T-helper 2 cell treated with Interferon-gamma antibody and Interleukin-4, amounts not matched to agents 5 μg/mL and 100 μg/mL, for 36 hours (primary cell): ENCODE data around the gene BCAS4.
"Not testable (repeated sequence)": the region's sequence is repeated elsewhere in the genome, so short reads cannot be mapped to it uniquely, and the experiment has no call there.

Source experiments
- DNase-seq: peaks from one replicate; pipeline ENCODE4 v3.0.0; 2021; ENCODE audit warnings: low spot score
- H3K27ac Mint-ChIP-seq: one replicate; pipeline ENCODE4 v1.8.0; 2021; ENCODE audit warnings: mild to moderate bottlenecking, mixed read lengths
- H3K27me3 Mint-ChIP-seq: one replicate; pipeline ENCODE4 v1.8.0; 2021; ENCODE audit warnings: low read depth, mixed read lengths
- H3K36me3 Mint-ChIP-seq: one replicate; pipeline ENCODE4 v1.8.0; 2021; ENCODE audit warnings: low read depth, mixed read lengths
- H3K4me1 Mint-ChIP-seq: one replicate; pipeline ENCODE4 v1.8.0; 2021; ENCODE audit warnings: low read depth, mixed read lengths
- H3K4me3 Mint-ChIP-seq: one replicate; pipeline ENCODE4 v1.8.0; 2022; ENCODE audit warnings: mild to moderate bottlenecking, moderate library complexity, mixed read lengths
- H3K9me3 Mint-ChIP-seq: one replicate; pipeline ENCODE4 v1.8.0; 2021; ENCODE audit warnings: mixed read lengths

Gene BCAS4

GRCh38 chr20:50799176-50799889, 4.5 kb downstream of the BCAS4 start:
- no peak overlapping the region for H3K4me3 Mint-ChIP-seq

GRCh38 chr20:50799890-50800550, 5.2 kb downstream of the BCAS4 start:
- Mint-ChIP-seq H3K27me3 (no peaks in the 10 kb centered on the region), H3K4me1 (peaks cover 12% of the 10 kb centered on the region), H3K27ac (no peak overlapping the region), H3K36me3 (no peaks in the 10 kb centered on the region), H3K9me3 (no peaks in the 10 kb centered on the region), H3K4me3 (no peak overlapping the region)
- DNase-seq, result no peak

More at GRCh38 chr20:50799176-50799889, 4.5 kb downstream of the BCAS4 start:
- Mint-ChIP-seq H3K27me3 (no peaks in the 10 kb centered on the region), H3K9me3 (no peaks in the 10 kb centered on the region), H3K27ac (no peak overlapping the region), H3K36me3 (no peaks in the 10 kb centered on the region), H3K4me1 (peaks cover 5% of the 10 kb centered on the region)
- no peak for DNase-seq

- not testable (repeated sequence) for H3K36me3 Mint-ChIP-seq, H3K27me3 Mint-ChIP-seq, H3K9me3 Mint-ChIP-seq, DNase-seq, H3K27ac Mint-ChIP-seq, H3K4me3 Mint-ChIP-seq
- peaks cover 13% of the 10 kb centered on the region for H3K4me1 Mint-ChIP-seq
Measured at GRCh38 chr20:50800986-50801746, 6.3 kb downstream of the BCAS4 start.

GRCh38 chr20:50801747-50802125, 6.9 kb downstream of the BCAS4 start:
- no peak overlapping the region for H3K27ac Mint-ChIP-seq
- no peak for DNase-seq
- no peaks in the 10 kb centered on the region for H3K27me3 Mint-ChIP-seq
- peaks cover 15% of the 10 kb centered on the region for H3K4me1 Mint-ChIP-seq
- H3K9me3 Mint-ChIP-seq, result no peaks in the 10 kb centered on the region
- H3K4me3 Mint-ChIP-seq, result no peak overlapping the region
- no peaks in the 10 kb centered on the region for H3K36me3 Mint-ChIP-seq

GRCh38 chr20:50802289-50802688, 7.4 kb downstream of the BCAS4 start:
- Mint-ChIP-seq H3K4me1 (peaks cover 15% of the 10 kb centered on the region), H3K4me3 (no peak overlapping the region), H3K27me3 (no peaks in the 10 kb centered on the region), H3K9me3 (no peaks in the 10 kb centered on the region), H3K27ac (no peak overlapping the region), H3K36me3 (no peaks in the 10 kb centered on the region)
- DNase-seq, result no peak

- H3K27ac Mint-ChIP-seq, result peak overlapping the region; percentile 89
- DNase-seq, result no peak
- peaks cover 21% of the 10 kb centered on the region for H3K4me1 Mint-ChIP-seq
- no peaks in the 10 kb centered on the region for H3K27me3 Mint-ChIP-seq
- H3K9me3 Mint-ChIP-seq, result no peaks in the 10 kb centered on the region
- peak overlapping the region; percentile 54 for H3K4me3 Mint-ChIP-seq
- H3K36me3 Mint-ChIP-seq, result no peaks in the 10 kb centered on the region
Measured at GRCh38 chr20:50804437-50805348, 9.8 kb downstream of the BCAS4 start.

GRCh38 chr20:50805349-50805684, 10.5 kb downstream of the BCAS4 start:
- Mint-ChIP-seq H3K9me3 (no peaks in the 10 kb centered on the region), H3K27ac (peak overlapping the region; percentile 89), H3K36me3 (no peaks in the 10 kb centered on the region), H3K4me3 (peak overlapping the region; percentile 54), H3K27me3 (no peaks in the 10 kb centered on the region), H3K4me1 (peaks cover 21% of the 10 kb centered on the region)
- no peak for DNase-seq

GRCh38 chr20:50806126-50806768, 11.4 kb downstream of the BCAS4 start:
- DNase-seq, result no peak
- Mint-ChIP-seq H3K9me3 (no peaks in the 10 kb centered on the region), H3K27me3 (no peaks in the 10 kb centered on the region), H3K4me1 (peaks cover 21% of the 10 kb centered on the region), H3K36me3 (no peaks in the 10 kb centered on the region), H3K27ac (peak overlapping the region; percentile 75), H3K4me3 (no peak overlapping the region)

- H3K27me3 Mint-ChIP-seq, result no peaks in the 10 kb centered on the region
- H3K27ac Mint-ChIP-seq, result no peak overlapping the region
- no peak for DNase-seq
- H3K9me3 Mint-ChIP-seq, result no peaks in the 10 kb centered on the region
- H3K4me1 Mint-ChIP-seq, result peaks cover 19% of the 10 kb centered on the region
- no peak overlapping the region for H3K4me3 Mint-ChIP-seq
- H3K36me3 Mint-ChIP-seq, result no peaks in the 10 kb centered on the region
Measured at GRCh38 chr20:50810063-50810462, 15.2 kb downstream of the BCAS4 start.

- no peaks in the 10 kb centered on the region for H3K36me3 Mint-ChIP-seq
- H3K27ac Mint-ChIP-seq, result no peak overlapping the region
- DNase-seq, result no peak
- no peaks in the 10 kb centered on the region for H3K9me3 Mint-ChIP-seq
- no peaks in the 10 kb centered on the region for H3K27me3 Mint-ChIP-seq
- H3K4me1 Mint-ChIP-seq, result peaks cover 20% of the 10 kb centered on the region
- no peak overlapping the region for H3K4me3 Mint-ChIP-seq
Measured at GRCh38 chr20:50810842-50811241, 16.0 kb downstream of the BCAS4 start.

GRCh38 chr20:50813101-50813643, 18.3 kb downstream of the BCAS4 start:
- Mint-ChIP-seq H3K9me3 (no peaks in the 10 kb centered on the region), H3K27me3 (no peaks in the 10 kb centered on the region), H3K27ac (no peak overlapping the region), H3K4me3 (no peak overlapping the region), H3K36me3 (no peaks in the 10 kb centered on the region), H3K4me1 (peaks cover 24% of the 10 kb centered on the region)
- no peak for DNase-seq

- Mint-ChIP-seq H3K27me3 (no peaks in the 10 kb centered on the region), H3K4me1 (peaks cover 26% of the 10 kb centered on the region), H3K9me3 (peaks cover 4% of the 10 kb centered on the region), H3K27ac (no peak overlapping the region), H3K36me3 (peaks cover 5% of the 10 kb centered on the region), H3K4me3 (no peak overlapping the region)
- DNase-seq, result no peak
Measured at GRCh38 chr20:50813801-50814200, 18.9 kb downstream of the BCAS4 start.
